Measurements from ENCODE around the gene FOXP1.

DNA sequence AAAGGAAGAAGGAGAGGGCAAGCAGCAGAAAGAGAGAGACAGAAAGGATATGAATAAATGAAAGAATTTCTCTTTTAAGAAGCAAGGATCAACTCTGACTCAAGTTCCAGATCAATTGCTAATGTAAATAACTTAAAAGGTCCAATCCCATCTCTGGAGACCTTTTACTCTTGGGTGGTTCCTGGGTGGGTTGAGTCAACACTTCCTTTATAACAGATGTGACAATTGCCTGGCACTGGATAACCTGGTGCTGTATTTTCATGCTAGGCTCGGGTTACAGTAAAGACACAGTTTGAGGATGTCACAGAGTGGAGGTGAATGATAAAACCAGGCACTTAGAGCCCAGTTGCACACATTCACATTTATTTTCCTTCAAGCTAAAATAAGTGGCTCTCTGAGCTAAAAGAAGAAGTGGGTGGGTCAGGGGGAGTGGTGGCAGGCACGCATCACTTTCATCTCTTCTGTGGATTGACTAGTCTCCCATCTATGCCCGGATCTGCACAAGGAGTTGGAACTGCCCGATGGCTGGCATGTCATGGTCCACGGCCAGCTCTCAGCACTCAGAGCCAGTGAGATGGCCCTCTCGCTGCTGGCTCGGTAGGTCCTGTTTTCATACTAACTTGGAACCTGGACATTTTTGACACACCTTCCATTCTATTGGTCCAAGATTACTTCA, 465.8 kb downstream of the FOXP1 start:
- TF ChIP-seq, protein P1, sequence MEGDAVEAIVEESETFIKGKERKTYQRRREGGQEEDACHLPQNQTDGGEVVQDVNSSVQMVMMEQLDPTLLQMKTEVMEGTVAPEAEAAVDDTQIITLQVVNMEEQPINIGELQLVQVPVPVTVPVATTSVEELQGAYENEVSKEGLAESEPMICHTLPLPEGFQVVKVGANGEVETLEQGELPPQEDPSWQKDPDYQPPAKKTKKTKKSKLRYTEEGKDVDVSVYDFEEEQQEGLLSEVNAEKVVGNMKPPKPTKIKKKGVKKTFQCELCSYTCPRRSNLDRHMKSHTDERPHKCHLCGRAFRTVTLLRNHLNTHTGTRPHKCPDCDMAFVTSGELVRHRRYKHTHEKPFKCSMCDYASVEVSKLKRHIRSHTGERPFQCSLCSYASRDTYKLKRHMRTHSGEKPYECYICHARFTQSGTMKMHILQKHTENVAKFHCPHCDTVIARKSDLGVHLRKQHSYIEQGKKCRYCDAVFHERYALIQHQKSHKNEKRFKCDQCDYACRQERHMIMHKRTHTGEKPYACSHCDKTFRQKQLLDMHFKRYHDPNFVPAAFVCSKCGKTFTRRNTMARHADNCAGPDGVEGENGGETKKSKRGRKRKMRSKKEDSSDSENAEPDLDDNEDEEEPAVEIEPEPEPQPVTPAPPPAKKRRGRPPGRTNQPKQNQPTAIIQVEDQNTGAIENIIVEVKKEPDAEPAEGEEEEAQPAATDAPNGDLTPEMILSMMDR (IDR thresholded peaks at IDR 0.05; ENCODE audit: low read depth, low read length), result no peak
- TF ChIP-seq EZH2phosphoT487 (IDR thresholded peaks at IDR 0.05; ENCODE audit: low read depth), result no peak

Measured in OCI-LY3 (cell line).